GM18951 (cell line): Measurements from ENCODE around the gene BRD1.

Experiments
- POLR2A ChIP-seq: IDR thresholded peaks from 4 replicates; pipeline ENCODE4 v1.6.1; 2011; ENCODE audit warnings: mild to moderate bottlenecking; ENCODE audit not compliant: insufficient read length, insufficient read depth; ENCODE audit errors: extremely low read depth
- in situ Hi-C: fragments of 300-500 bp; cut with MboI; formaldehyde crosslinking; loops from one replicate; pipeline ENCODE4 v1.12.0; 2022; ENCODE audit warnings: low sequenced_read_pairs, mixed read lengths, inconsistent platforms; ENCODE audit not compliant: unreplicated experiment

BRD1 gene

GRCh38 chr22:49727881-49728569 lies 99.6 kb downstream of the BRD1 start:
- in situ Hi-C loops, result no loop called here
- TF ChIP-seq POLR2A, result no peak

DNA sequence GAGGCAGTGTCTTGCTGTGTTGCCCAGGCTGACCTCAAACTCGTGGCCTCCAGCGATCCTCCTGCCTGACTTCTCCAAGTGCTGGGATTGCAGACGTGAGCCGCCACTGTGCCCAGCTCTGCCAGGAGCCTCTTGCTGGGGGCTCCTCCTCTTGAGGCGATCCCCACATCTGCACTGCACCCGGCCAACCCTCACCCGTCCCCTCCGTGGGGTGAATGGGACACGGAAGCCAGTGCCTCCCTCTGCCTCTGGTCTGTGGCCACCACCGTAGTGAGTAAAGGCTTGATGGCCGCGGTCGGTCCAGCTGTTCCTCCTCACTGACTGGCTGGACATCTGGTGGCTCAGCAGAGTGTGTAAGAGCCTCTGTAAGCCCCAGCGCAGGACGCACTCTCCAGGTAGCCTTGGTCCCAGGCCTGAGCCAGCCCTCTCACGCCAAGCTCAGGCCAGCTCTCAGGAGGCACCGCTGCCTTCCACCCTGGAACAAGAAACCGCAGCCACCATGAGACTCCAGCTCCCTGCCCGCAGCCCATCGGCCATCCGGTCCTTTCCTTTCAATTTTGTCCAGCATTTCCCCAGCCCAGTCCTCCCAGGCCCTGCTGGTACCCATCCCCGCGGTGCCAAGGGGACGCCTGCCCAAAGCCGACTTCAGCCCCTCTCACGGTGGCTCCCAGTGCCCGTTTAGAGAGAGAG lies 100.3 kb downstream of the BRD1 start:
- TF ChIP-seq POLR2A, result no peak
- in situ Hi-C loops, result no loop called here

DNA sequence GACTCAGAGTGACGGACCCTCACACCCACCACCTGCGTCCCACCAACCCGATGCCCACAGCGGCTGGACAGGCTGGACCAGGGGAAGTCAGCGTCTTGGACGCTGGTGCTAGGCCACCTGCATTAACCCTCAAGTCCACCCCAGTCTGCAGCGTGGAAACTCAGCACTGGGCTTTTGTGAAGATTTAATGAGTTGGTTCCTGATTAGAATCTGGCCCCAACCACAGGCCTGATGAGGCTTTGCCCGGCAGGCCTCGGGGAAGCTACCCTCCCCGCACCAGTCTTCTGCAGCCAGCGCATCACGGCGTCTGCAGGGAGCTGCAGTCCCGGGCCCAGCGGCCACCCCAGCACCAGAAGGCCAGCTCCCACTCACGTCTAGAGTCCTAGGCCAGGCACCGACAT lies 101.0 kb downstream of the BRD1 start:
- TF ChIP-seq POLR2A, result no peak

DNA sequence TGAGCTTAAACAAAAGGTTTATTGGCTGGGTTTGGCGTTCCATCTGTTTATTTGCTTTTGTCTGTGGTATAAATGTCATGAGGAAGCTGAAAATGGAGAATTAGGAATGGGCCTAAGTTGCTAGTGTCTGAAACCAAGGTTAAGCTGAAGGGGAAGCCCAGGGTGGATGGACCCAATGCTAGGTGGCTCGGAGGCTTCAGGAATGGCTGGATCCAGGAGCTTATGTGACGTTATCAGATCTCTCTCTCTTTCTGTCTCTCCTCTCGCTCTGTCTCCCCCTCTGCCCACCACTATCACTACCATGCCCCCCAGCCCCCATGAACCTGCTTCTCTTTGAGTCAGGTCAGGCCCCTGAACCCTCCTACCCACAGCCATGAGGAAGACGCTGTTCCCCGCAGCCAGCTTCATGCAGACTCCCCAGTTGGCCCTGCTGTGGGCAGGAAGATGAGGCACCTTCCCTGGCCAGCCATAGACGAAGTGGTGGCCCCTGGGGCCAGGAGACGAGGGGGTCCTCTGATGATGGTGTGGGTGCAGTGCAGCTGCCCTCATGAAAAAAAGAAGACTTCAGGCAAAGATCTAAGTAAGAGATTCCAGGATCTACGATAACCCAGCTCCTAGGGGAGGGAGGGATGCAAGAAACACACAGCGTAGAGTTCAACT lies 101.5 kb downstream of the BRD1 start:
- in situ Hi-C loops, result no loop called here
- TF ChIP-seq POLR2A, result no peak

More for the DNA sequence above, 101.0 kb downstream of the BRD1 start:
- in situ Hi-C loops, result no loop called here

GRCh38 chr22:49725516-49725915 lies 102.2 kb downstream of the BRD1 start:
- in situ Hi-C loops, result no loop called here
- no peak for TF ChIP-seq POLR2A

GRCh38 chr22:49724893-49725489 lies 102.7 kb downstream of the BRD1 start:
- in situ Hi-C loops, result no loop called here
- TF ChIP-seq POLR2A, result no peak

GRCh38 chr22:49724030-49724892 lies 103.4 kb downstream of the BRD1 start:
- TF ChIP-seq POLR2A, result peak; percentile 40
- in situ Hi-C loops, result no loop called here

DNA sequence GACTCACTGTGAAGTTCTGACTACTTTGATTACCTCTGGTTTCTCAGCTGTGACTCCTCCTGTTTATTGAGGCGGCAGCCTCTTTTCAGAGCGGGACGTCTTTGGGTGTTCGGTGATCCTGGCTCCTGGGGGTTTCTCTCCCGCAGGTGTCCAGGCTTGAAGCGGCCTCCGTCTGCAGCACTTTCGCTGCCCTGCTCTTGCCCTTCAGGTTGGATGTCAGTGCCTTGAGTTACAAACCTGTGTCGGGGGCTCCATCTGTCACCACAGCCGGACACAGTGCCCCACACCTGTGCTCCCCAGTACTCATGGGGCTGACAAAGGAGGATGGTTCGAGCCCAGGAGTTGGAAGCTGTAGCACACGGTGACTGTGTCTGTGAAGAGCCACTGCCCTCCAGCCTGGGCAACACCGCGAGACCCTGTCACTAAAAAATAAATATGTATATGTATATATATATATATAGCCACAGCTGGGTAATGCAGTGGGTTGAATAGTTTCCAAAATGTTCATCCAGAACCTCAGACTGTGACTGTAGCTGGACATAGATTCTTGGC lies 104.1 kb downstream of the BRD1 start:
- in situ Hi-C loops, result no loop called here

More for the DNA sequence above, 104.1 kb downstream of the BRD1 start:
- no peak for TF ChIP-seq POLR2A
